Natural killer cell (primary cell): ENCODE results near the gene SF3B3. TPM values are rescaled to one million over a fixed set of nuclear protein-coding genes. Genes with fewer than 3 reads are reported as not detected.

ENCODE experiments used
- ATAC-seq, 3 donors: fragments of 150-1000 bp in 2 of 3; fragments of 200-7000 bp in 1 of 3; cut with Tn5 transposase; 1 replicate in 1 of 3; 2 replicates in 2 of 3; pipeline ENCODE4 v1.10.0; 2021; ENCODE audit warnings: mild to moderate bottlenecking in 2 of 3, moderate library complexity in 2 of 3
- DNase-seq, 2 donors: peaks; one replicate each; pipeline versions ENCODE4 v3.0.0 to v3.0.0-alpha.2; 2013 to 2021; ENCODE audit warnings: mixed read lengths in 1 of 2
- H3K27ac ChIP-seq: one replicate; pipeline ENCODE4 v1.5.1; 2013; ENCODE audit warnings: mild to moderate bottlenecking, low read length
- H3K27me3 ChIP-seq: one replicate; pipeline ENCODE4 v1.6.1; 2013; ENCODE audit warnings: low read length; ENCODE audit not compliant: control insufficient read depth, insufficient read depth
- H3K36me3 ChIP-seq: one replicate; pipeline ENCODE4 v1.6.1; 2013; ENCODE audit warnings: low read length; ENCODE audit not compliant: control insufficient read depth, insufficient read depth
- H3K4me1 ChIP-seq: one replicate; pipeline ENCODE4 v1.6.1; 2013; ENCODE audit warnings: low read length; ENCODE audit not compliant: control insufficient read depth, insufficient read depth
- H3K4me3 ChIP-seq: one replicate; pipeline ENCODE4 v1.5.1; 2013; ENCODE audit warnings: low read length
- H3K9me3 ChIP-seq: one replicate; pipeline ENCODE4 v1.6.1; 2013; ENCODE audit warnings: low read length; ENCODE audit not compliant: control insufficient read depth, insufficient read depth
- H3K27ac Mint-ChIP-seq, 2 donors: one replicate each; pipeline ENCODE4 v1.8.0; 2022; ENCODE audit warnings: mild to moderate bottlenecking in 2 of 2, mixed read lengths in 2 of 2, moderate library complexity in 1 of 2
- H3K27me3 Mint-ChIP-seq, 2 donors: one replicate each; pipeline ENCODE4 v1.8.0; 2022; ENCODE audit warnings: low read depth in 2 of 2, mixed read lengths in 2 of 2
- H3K36me3 Mint-ChIP-seq: one replicate; pipeline ENCODE4 v1.8.0; 2022; ENCODE audit warnings: mixed read lengths
- H3K4me1 Mint-ChIP-seq, 2 donors: one replicate each; pipeline ENCODE4 v1.8.0; 2022; ENCODE audit warnings: mixed read lengths in 2 of 2
- H3K4me3 Mint-ChIP-seq: one replicate; pipeline ENCODE4 v1.8.0; 2022; ENCODE audit warnings: mild to moderate bottlenecking, moderate library complexity, mixed read lengths
- H3K9me3 Mint-ChIP-seq, 2 donors: one replicate each; pipeline ENCODE4 v1.8.0; 2022; ENCODE audit warnings: mixed read lengths in 2 of 2
- WGBS: methylation state at CpG from one replicate; pipeline ENCODE4 v1.1.7; 2013; ENCODE audit warnings: missing lambda C conversion rate; ENCODE audit not compliant: insufficient coverage; 5-methylcytosine and 5-hydroxymethylcytosine counted together
- intact Hi-C: fragments of 100-400 bp; cut with micrococcal nuclease; formaldehyde crosslinking; loops from one replicate; pipeline ENCODE4 v1.14.2; 2022
- total RNA-seq, 4 donors: library from RNA; stranded (reverse); fragments of 120-200 nt in 1 of 4; gene quantifications; one replicate each; pipeline versions ENCODE4 v1.2.3 to v1.2.4, GENCODE V29; 2013 to 2022
- TF ChIP-seq, protein P1 (sequence below): fragments of 200-600 bp; IDR thresholded peaks from one replicate; pipeline ENCODE4 v1.8.0; 2022; ENCODE audit warnings: antibody characterized with exemption

SF3B3 gene
- total RNA-seq, 3 donors from 2014 or later (not counting 1 experiment from before 2014, with no cell fraction given), result 164 to 220 (median 173) TPM

- Mint-ChIP-seq H3K27ac (no peak overlapping the region), H3K4me1 (no peaks in the 10 kb centered on the region), H3K36me3 (no peaks in the 10 kb centered on the region), H3K4me3 (no peak overlapping the region), H3K27me3 (peaks cover 0 to 5% of the 10 kb centered on the region in 2 donors), H3K9me3 (no peaks in the 10 kb centered on the region)
- Histone ChIP-seq H3K4me1 (no peaks in the 10 kb centered on the region), H3K27me3 (no peaks in the 10 kb centered on the region), H3K27ac (no peak overlapping the region), H3K4me3 (no peak overlapping the region), H3K9me3 (no peaks in the 10 kb centered on the region), H3K36me3 (no peaks in the 10 kb centered on the region)
- intact Hi-C loops, result no loop called here
- TF ChIP-seq, protein P1, sequence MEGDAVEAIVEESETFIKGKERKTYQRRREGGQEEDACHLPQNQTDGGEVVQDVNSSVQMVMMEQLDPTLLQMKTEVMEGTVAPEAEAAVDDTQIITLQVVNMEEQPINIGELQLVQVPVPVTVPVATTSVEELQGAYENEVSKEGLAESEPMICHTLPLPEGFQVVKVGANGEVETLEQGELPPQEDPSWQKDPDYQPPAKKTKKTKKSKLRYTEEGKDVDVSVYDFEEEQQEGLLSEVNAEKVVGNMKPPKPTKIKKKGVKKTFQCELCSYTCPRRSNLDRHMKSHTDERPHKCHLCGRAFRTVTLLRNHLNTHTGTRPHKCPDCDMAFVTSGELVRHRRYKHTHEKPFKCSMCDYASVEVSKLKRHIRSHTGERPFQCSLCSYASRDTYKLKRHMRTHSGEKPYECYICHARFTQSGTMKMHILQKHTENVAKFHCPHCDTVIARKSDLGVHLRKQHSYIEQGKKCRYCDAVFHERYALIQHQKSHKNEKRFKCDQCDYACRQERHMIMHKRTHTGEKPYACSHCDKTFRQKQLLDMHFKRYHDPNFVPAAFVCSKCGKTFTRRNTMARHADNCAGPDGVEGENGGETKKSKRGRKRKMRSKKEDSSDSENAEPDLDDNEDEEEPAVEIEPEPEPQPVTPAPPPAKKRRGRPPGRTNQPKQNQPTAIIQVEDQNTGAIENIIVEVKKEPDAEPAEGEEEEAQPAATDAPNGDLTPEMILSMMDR, result no peak
- DNase-seq (no peak), ATAC-seq (no peak)
- WGBS, result 92% methylated on average over 7 of the region's 8 CpGs
These were observed 81.0 kb downstream of the SF3B3 start for GRCh38 chr16:70604407-70605282.

GRCh38 chr16:70605283-70605657 lies 81.7 kb downstream of the SF3B3 start:
- no peak overlapping the region for H3K4me3 ChIP-seq
- intact Hi-C loops, result no loop called here
- ATAC-seq, result no peak
- 100% methylated on average over 1 of the region's 1 CpG for WGBS
- no peaks in the 10 kb centered on the region for H3K36me3 ChIP-seq
- no peaks in the 10 kb centered on the region for H3K9me3 Mint-ChIP-seq
- no peak for DNase-seq
- no peak overlapping the region for H3K27ac ChIP-seq
- no peaks in the 10 kb centered on the region for H3K4me1 Mint-ChIP-seq
- H3K27me3 Mint-ChIP-seq, result peaks cover 0 to 3% of the 10 kb centered on the region in 2 donors
- no peak overlapping the region for H3K27ac Mint-ChIP-seq
- no peak overlapping the region for H3K4me3 Mint-ChIP-seq
- H3K36me3 Mint-ChIP-seq, result no peaks in the 10 kb centered on the region
- no peaks in the 10 kb centered on the region for H3K9me3 ChIP-seq
- no peaks in the 10 kb centered on the region for H3K4me1 ChIP-seq
- TF ChIP-seq, protein P1, result no peak
- no peaks in the 10 kb centered on the region for H3K27me3 ChIP-seq

DNA sequence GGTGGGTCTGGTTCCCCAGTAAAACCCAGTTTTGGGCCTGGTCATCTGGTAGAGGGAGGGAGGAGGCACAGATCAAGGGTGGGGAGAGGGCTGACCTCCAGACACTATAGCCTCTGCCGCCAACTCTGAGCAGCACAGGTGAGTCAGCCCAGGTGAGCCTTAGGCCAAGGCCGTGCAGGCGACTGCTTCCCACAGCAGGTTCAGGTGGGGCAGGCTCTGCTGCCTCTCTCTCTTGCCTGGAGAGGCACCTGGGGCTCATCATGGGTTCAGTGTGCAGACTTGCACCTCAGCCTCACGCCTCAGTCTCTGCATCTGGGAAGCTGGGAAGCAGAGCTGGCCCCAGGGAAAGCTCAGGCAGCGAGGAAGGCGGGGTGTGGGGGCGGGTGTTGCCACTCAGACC lies 84.9 kb downstream of the SF3B3 start:
- no peak overlapping the region for H3K4me3 ChIP-seq
- no peaks in the 10 kb centered on the region for H3K9me3 ChIP-seq
- no peaks in the 10 kb centered on the region for H3K27me3 ChIP-seq
- H3K27ac ChIP-seq, result no peak overlapping the region
- Mint-ChIP-seq H3K4me3 (no peak overlapping the region), H3K4me1 (no peaks in the 10 kb centered on the region), H3K27ac (no peak overlapping the region), H3K27me3 (no peaks in the 10 kb centered on the region), H3K9me3 (no peaks in the 10 kb centered on the region), H3K36me3 (no peaks in the 10 kb centered on the region)
- TF ChIP-seq, protein P1, result no peak
- H3K36me3 ChIP-seq, result no peaks in the 10 kb centered on the region
- H3K4me1 ChIP-seq, result no peaks in the 10 kb centered on the region
- no peak for ATAC-seq
- no peak for DNase-seq
- 90% methylated on average over 7 of the region's 7 CpGs for WGBS
- intact Hi-C loops, result no loop called here
